ENCODE results near the gene PRKCE. TPM values are rescaled to one million over a fixed set of nuclear protein-coding genes. Genes with fewer than 3 reads are reported as not detected.

The PRKCE gene
- total and polyA plus RNA-seq, 2 experiments from 2014 or later: 0.94 to 1.2 TPM

DNA sequence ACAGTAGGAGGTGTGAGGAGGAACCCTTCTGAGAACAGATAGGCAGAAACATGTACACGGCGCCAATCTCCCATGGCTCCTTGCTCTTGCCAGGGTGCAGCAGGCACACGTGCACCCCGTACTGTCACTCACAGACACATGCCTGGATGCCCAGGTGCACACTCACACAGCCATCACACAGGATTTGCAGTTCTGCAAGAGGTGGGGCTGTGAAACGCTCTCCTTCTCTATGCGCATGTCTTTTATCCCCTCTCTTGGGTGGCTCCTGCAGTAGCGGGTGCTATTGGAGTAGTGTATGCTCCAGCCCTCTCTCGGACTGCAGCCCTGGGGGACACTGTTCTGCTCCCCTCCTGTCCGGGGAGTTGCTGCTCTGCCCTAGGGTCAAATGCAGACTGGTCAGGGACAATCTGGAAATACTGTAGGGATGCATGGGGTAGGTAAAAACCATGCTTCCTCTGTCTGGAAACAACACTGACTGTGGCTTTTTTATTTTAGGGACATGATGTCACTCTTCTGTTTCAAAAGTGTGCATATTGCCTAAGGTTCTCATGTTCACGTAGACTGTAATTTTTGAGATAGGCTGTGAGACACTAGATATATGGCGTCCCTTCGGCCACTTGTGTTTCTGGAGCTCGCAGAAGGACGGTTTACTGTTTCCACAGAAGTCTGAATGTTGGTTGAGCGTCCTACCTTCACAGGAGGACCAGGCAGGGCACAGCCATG is 118.5 kb downstream of the PRKCE start:
- H3K27me3 Mint-ChIP-seq (ENCODE audit: insufficient read depth, low read depth, poor library complexity): peaks cover 2% of the 10 kb centered on the region
- H3K4me1 Mint-ChIP-seq: peaks cover 6% of the 10 kb centered on the region
- H3K27me3 ChIP-seq (ENCODE audit: insufficient read depth): no peaks in the 10 kb centered on the region
- H3K36me3 Mint-ChIP-seq (ENCODE audit: low read depth): no peaks in the 10 kb centered on the region
- ATAC-seq: no peak
- no peak for DNase-seq (ENCODE audit: low spot score)
- H3K4me1 ChIP-seq (ENCODE audit: insufficient read depth): no peaks in the 10 kb centered on the region
- H2AFZ ChIP-seq: no peak overlapping the region
- no peak overlapping the region for H3K4me2 ChIP-seq
- H3K27ac Mint-ChIP-seq: no peak overlapping the region
- H3F3A ChIP-seq (replicated peaks; ENCODE audit: low read depth): no peaks in the 10 kb centered on the region
- H3K9me2 ChIP-seq (ENCODE audit: insufficient read depth): peaks cover 19% of the 10 kb centered on the region
- no peaks in the 10 kb centered on the region for H4K20me1 ChIP-seq (replicated peaks; ENCODE audit: insufficient read depth)
- H3K4me3 Mint-ChIP-seq: no peak overlapping the region
- no peaks in the 10 kb centered on the region; the same call in 2 of the 3 replicates for H3K9me3 Mint-ChIP-seq
- no peak for TF ChIP-seq ZNF331 (CRISPR knock-in tag; IDR thresholded peaks at IDR 0.05; ENCODE audit: low read depth)
- TF ChIP-seq NANOG (IDR thresholded peaks at IDR 0.05; ENCODE audit: borderline replicate concordance): no peak
- TF ChIP-seq, protein P1, sequence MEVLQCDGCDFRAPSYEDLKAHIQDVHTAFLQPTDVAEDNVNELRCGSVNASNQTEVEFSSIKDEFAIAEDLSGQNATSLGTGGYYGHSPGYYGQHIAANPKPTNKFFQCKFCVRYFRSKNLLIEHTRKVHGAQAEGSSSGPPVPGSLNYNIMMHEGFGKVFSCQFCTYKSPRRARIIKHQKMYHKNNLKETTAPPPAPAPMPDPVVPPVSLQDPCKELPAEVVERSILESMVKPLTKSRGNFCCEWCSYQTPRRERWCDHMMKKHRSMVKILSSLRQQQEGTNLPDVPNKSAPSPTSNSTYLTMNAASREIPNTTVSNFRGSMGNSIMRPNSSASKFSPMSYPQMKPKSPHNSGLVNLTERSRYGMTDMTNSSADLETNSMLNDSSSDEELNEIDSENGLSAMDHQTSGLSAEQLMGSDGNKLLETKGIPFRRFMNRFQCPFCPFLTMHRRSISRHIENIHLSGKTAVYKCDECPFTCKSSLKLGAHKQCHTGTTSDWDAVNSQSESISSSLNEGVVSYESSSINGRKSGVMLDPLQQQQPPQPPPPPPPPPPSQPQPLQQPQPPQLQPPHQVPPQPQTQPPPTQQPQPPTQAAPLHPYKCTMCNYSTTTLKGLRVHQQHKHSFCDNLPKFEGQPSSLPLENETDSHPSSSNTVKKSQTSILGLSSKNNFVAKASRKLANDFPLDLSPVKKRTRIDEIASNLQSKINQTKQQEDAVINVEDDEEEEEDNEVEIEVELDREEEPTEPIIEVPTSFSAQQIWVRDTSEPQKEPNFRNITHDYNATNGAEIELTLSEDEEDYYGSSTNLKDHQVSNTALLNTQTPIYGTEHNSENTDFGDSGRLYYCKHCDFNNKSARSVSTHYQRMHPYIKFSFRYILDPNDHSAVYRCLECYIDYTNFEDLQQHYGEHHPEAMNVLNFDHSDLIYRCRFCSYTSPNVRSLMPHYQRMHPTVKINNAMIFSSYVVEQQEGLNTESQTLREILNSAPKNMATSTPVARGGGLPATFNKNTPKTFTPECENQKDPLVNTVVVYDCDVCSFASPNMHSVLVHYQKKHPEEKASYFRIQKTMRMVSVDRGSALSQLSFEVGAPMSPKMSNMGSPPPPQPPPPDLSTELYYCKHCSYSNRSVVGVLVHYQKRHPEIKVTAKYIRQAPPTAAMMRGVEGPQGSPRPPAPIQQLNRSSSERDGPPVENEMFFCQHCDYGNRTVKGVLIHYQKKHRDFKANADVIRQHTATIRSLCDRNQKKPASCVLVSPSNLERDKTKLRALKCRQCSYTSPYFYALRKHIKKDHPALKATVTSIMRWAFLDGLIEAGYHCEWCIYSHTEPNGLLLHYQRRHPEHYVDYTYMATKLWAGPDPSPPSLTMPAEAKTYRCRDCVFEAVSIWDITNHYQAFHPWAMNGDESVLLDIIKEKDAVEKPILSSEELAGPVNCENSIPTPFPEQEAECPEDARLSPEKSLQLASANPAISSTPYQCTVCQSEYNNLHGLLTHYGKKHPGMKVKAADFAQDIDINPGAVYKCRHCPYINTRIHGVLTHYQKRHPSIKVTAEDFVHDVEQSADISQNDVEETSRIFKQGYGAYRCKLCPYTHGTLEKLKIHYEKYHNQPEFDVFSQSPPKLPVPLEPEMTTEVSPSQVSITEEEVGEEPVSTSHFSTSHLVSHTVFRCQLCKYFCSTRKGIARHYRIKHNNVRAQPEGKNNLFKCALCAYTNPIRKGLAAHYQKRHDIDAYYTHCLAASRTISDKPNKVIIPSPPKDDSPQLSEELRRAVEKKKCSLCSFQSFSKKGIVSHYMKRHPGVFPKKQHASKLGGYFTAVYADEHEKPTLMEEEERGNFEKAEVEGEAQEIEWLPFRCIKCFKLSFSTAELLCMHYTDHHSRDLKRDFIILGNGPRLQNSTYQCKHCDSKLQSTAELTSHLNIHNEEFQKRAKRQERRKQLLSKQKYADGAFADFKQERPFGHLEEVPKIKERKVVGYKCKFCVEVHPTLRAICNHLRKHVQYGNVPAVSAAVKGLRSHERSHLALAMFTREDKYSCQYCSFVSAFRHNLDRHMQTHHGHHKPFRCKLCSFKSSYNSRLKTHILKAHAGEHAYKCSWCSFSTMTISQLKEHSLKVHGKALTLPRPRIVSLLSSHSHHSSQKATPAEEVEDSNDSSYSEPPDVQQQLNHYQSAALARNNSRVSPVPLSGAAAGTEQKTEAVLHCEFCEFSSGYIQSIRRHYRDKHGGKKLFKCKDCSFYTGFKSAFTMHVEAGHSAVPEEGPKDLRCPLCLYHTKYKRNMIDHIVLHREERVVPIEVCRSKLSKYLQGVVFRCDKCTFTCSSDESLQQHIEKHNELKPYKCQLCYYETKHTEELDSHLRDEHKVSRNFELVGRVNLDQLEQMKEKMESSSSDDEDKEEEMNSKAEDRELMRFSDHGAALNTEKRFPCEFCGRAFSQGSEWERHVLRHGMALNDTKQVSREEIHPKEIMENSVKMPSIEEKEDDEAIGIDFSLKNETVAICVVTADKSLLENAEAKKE (CRISPR knock-in tag; IDR thresholded peaks at IDR 0.05): no peak
- no peak overlapping the region for H3K27ac ChIP-seq (ENCODE audit: low read depth)
- H3K4me3 ChIP-seq: no peak overlapping the region
- H3K79me2 ChIP-seq (replicated peaks; ENCODE audit: insufficient read depth): no peaks in the 10 kb centered on the region
- H3K36me3 ChIP-seq (ENCODE audit: insufficient read depth): no peaks in the 10 kb centered on the region

DNA sequence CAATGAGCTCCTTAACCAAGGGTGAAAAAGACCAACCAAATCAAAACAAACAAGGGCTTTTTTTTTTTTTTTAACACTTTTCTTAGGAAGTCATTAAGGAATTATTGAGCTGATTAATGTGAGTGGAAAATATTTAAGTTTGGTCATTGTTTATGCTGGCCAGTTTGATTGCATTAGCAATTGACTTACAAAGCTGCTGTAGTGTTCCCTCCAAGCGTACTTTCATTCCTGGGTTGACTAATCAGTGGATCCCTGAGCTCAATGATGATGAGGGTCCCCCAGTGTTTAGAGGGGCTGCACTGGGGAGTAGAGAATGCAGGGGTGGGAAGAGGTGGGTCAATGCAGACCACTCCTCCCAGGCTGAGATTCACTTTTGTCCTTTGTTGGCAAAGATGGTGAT is 119.3 kb downstream of the PRKCE start:
- peaks cover 12% of the 10 kb centered on the region for H3K4me1 Mint-ChIP-seq
- Histone ChIP-seq H3K4me1 (ENCODE audit: insufficient read depth) (no peaks in the 10 kb centered on the region), H4K20me1 (replicated peaks; ENCODE audit: insufficient read depth) (no peaks in the 10 kb centered on the region), H3K79me2 (replicated peaks; ENCODE audit: insufficient read depth) (no peaks in the 10 kb centered on the region), H3K9me2 (ENCODE audit: insufficient read depth) (peaks cover 11% of the 10 kb centered on the region), H3K36me3 (ENCODE audit: insufficient read depth) (no peaks in the 10 kb centered on the region), H3F3A (replicated peaks; ENCODE audit: low read depth) (no peaks in the 10 kb centered on the region), H2AFZ (no peak overlapping the region), H3K4me2 (no peak overlapping the region), H3K4me3 (no peak overlapping the region), H3K27ac (ENCODE audit: low read depth) (no peak overlapping the region), H3K27me3 (ENCODE audit: insufficient read depth) (no peaks in the 10 kb centered on the region)
- H3K27me3 Mint-ChIP-seq (ENCODE audit: insufficient read depth, low read depth, poor library complexity): peaks cover 2% of the 10 kb centered on the region
- no peak overlapping the region for H3K4me3 Mint-ChIP-seq
- no peaks in the 10 kb centered on the region for H3K36me3 Mint-ChIP-seq (ENCODE audit: low read depth)
- no peak for ATAC-seq
- H3K9me3 Mint-ChIP-seq: no peaks in the 10 kb centered on the region; the same call in 2 of the 3 replicates
- no peak overlapping the region; the same call in 1 of the 2 replicates for H3K27ac Mint-ChIP-seq
- no peak for DNase-seq (ENCODE audit: low spot score)
- TF ChIP-seq ZNF331 (CRISPR knock-in tag; IDR thresholded peaks at IDR 0.05; ENCODE audit: low read depth) (no peak), STAT1 (IDR thresholded peaks at IDR 0.05; ENCODE audit: unreplicated experiment) (no peak)
- TF ChIP-seq, protein P1 (CRISPR knock-in tag; IDR thresholded peaks at IDR 0.05): no peak
